Muscle layer of duodenum (tissue), 2 donors: ENCODE data around the gene ZBED4.

Experiments
- H3K27ac ChIP-seq: one replicate; pipeline ENCODE4 v1.7.0; 2013; ENCODE audit warnings: mild to moderate bottlenecking, low read length
- H3K27me3 ChIP-seq: one replicate; pipeline ENCODE4 v1.7.0; 2013; ENCODE audit warnings: low read depth, mild to moderate bottlenecking, control low read depth, low read length
- H3K36me3 ChIP-seq, 2 donors: one replicate each; pipeline ENCODE4 v1.7.0; 2013; ENCODE audit warnings: low read length in 2 of 2, control low read depth in 1 of 2, mild to moderate bottlenecking in 1 of 2; ENCODE audit not compliant: insufficient read depth in 2 of 2, control insufficient read depth in 1 of 2
- H3K4me1 ChIP-seq, 2 donors: one replicate each; pipeline ENCODE4 v1.7.0; 2013; ENCODE audit warnings: low read length in 2 of 2, mild to moderate bottlenecking in 2 of 2, control low read depth in 1 of 2, moderate library complexity in 1 of 2; ENCODE audit not compliant: insufficient read depth in 2 of 2, control insufficient read depth in 1 of 2
- H3K4me3 ChIP-seq, 2 donors: one replicate each; pipeline ENCODE4 v1.7.0; 2013; ENCODE audit warnings: low read length in 2 of 2, low read depth in 1 of 2, mild to moderate bottlenecking in 1 of 2
- H3K9me3 ChIP-seq, 2 donors: one replicate each; pipeline ENCODE4 v1.7.0; 2013; ENCODE audit warnings: low read length in 2 of 2, control low read depth in 1 of 2, mild to moderate bottlenecking in 1 of 2; ENCODE audit not compliant: control insufficient read depth in 1 of 2
- donor health status: healthy.

The ZBED4 gene

GRCh38 chr22:49897015-49897684 lies 43.5 kb downstream of the ZBED4 start:
- H3K27ac ChIP-seq, result no peak overlapping the region

GRCh38 chr22:49899530-49899929 lies 45.9 kb downstream of the ZBED4 start:
- Histone ChIP-seq H3K9me3 (peaks cover 0 to 2% of the 10 kb centered on the region in 2 donors), H3K4me1 (no peaks in the 10 kb centered on the region), H3K36me3 (peaks cover 12 to 29% of the 10 kb centered on the region in 2 donors), H3K27ac (no peak overlapping the region), H3K4me3 (no peak overlapping the region), H3K27me3 (no peaks in the 10 kb centered on the region)

More at GRCh38 chr22:49897015-49897684, 43.5 kb downstream of the ZBED4 start:
- Histone ChIP-seq H3K4me1 (no peaks in the 10 kb centered on the region), H3K36me3 (peaks cover 7 to 15% of the 10 kb centered on the region in 2 donors), H3K9me3 (peaks cover 0 to 2% of the 10 kb centered on the region in 2 donors), H3K4me3 (no peak overlapping the region), H3K27me3 (no peaks in the 10 kb centered on the region)

DNA sequence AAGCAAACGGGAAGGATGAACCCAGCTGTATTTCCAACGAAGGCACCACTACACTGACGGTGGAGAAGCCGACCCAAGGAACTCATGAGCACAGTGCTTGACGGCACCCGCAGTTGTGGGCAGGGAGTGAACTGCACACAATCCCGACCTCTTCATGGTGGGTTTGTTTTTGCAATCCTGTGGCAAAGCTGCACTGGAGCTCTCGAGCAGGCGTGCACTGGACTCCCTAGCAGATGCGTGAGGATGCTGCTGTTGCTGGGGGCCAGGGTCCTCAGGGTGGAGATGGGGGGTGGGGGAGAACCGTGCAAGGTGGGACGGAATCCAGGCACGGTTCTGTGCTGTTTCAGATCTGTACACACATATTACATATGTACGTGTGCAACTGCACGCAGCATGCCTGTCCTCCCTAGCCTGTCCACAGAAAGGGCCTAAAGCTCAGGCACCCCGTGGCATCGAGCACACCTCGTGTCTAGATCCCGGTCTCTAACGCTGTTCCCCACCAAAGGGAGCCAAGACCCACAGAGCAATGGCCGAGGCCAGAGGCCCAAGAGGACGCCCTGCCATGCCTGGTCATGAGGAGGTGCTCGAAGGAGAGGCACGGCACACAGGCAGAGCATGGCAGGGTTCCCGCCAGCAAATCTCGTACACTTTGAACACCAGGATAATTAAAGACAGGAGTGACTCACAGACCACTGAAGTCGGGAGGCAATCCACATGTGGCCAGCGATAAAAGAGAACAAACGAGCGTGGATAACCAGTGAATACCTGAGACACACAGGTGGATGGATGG lies 47.0 kb downstream of the ZBED4 start:
- Histone ChIP-seq H3K27ac (no peak overlapping the region), H3K9me3 (peaks cover 0 to 2% of the 10 kb centered on the region in 2 donors), H3K4me1 (no peaks in the 10 kb centered on the region), H3K4me3 (no peak overlapping the region), H3K27me3 (no peaks in the 10 kb centered on the region), H3K36me3 (peaks cover 12 to 29% of the 10 kb centered on the region in 2 donors)

DNA sequence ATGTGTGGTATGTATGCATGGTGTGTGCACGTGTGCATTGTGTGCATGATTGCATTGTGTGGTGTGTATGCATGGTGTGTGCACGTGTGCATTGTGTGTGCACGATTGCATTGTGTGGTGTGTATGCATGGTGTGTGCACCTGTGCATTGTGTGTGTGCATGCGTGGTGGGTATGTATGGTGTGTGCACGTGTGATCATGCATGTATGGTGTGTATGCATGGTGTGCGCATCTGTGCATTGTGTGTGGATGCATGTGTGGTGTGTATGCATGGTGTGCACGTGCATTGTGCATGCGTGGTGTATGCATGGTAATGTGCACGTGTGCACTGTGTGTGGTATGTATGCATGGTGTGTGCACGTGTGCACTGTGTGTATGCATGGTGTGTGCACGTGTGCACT lies 47.8 kb downstream of the ZBED4 start:
- H3K9me3 ChIP-seq, result peaks cover 0 to 2% of the 10 kb centered on the region in 2 donors
- H3K27ac ChIP-seq, result no peak overlapping the region
- H3K4me1 ChIP-seq, result no peaks in the 10 kb centered on the region
- no peaks in the 10 kb centered on the region for H3K27me3 ChIP-seq
- H3K4me3 ChIP-seq, result no peak overlapping the region
- peaks cover 15 to 37% of the 10 kb centered on the region in 2 donors for H3K36me3 ChIP-seq

DNA sequence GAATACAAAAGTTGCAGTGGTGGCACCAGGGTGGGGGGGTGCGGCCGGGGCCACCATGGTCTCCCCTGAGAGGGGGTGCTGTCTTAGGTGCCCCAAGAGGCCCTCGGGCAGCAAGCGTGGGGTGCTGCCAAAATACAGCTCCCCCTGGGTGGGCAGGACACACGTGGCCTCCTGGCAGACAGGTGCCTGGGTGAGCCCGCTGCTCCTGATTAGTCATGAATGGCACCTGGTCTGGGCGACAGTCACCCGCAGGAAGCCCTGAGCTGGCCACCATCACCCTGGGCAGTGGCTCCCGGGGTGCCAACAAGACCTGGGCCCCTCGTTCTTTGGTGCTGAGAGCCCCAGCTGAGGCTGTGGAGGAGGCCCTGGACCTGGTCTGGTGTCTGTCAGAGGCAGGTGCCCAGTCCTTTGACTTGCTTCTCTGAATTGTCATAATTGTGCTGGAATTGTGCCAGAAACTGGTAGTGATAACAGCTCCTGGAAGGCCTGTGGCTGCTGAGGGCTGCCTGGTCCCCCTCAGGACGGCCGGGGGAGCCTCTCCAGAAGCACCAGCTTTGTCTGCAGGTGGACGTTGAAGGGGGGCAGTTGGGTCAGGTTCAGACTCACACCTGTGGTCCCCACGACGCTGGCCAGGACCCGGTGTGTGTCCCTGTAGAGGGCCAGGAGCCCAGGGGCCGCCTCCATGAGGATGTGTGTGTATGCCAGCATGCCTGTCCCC lies 49.8 kb downstream of the ZBED4 start:
- Histone ChIP-seq H3K27ac (no peak overlapping the region), H3K9me3 (no peaks in the 10 kb centered on the region), H3K4me1 (no peaks in the 10 kb centered on the region), H3K27me3 (no peaks in the 10 kb centered on the region), H3K4me3 (no peak overlapping the region), H3K36me3 (peaks cover 27 to 51% of the 10 kb centered on the region in 2 donors)

GRCh38 chr22:49904040-49904369 lies 50.4 kb downstream of the ZBED4 start:
- H3K27me3 ChIP-seq, result no peaks in the 10 kb centered on the region
- no peaks in the 10 kb centered on the region for H3K4me1 ChIP-seq
- peaks cover 27 to 53% of the 10 kb centered on the region in 2 donors for H3K36me3 ChIP-seq
- no peaks in the 10 kb centered on the region for H3K9me3 ChIP-seq
- no peak overlapping the region for H3K27ac ChIP-seq
- no peak overlapping the region for H3K4me3 ChIP-seq

DNA sequence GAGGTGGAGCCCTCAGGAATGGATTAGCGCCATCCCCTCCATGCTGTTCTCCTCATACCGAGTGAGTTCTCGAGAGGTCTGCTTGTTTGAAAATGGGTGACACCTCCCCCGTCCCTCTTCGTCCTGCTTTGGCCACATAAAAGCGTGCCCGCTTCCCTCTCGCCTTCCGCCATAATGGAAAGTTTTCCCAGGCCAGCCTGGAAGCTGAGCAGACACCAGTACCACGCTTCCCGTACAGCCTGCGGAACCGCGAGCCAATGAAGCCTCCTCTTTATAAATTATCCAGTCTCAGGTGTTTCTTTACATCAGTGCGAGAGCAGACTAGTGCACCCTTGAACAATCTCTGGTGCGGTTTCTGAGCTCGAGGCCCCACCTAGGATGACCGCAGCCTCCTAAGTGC lies 51.8 kb downstream of the ZBED4 start:
- Histone ChIP-seq H3K9me3 (no peaks in the 10 kb centered on the region), H3K4me1 (no peaks in the 10 kb centered on the region), H3K27ac (no peak overlapping the region), H3K27me3 (no peaks in the 10 kb centered on the region), H3K4me3 (no peak overlapping the region), H3K36me3 (peaks cover 27 to 66% of the 10 kb centered on the region in 2 donors)

GRCh38 chr22:49906071-49906798 lies 52.6 kb downstream of the ZBED4 start:
- Histone ChIP-seq H3K9me3 (no peaks in the 10 kb centered on the region), H3K36me3 (peaks cover 26 to 72% of the 10 kb centered on the region in 2 donors), H3K4me3 (no peak overlapping the region), H3K27ac (no peak overlapping the region), H3K27me3 (no peaks in the 10 kb centered on the region), H3K4me1 (no peaks in the 10 kb centered on the region)

- H3K9me3 ChIP-seq, result no peaks in the 10 kb centered on the region
- H3K4me1 ChIP-seq, result no peaks in the 10 kb centered on the region
- no peaks in the 10 kb centered on the region for H3K27me3 ChIP-seq
- no peak overlapping the region for H3K27ac ChIP-seq
- H3K36me3 ChIP-seq, result peaks cover 20 to 73% of the 10 kb centered on the region in 2 donors
- H3K4me3 ChIP-seq, result no peak overlapping the region
Observed at GRCh38 chr22:49906799-49907290, 53.2 kb downstream of the ZBED4 start.

- no peaks in the 10 kb centered on the region for H3K27me3 ChIP-seq
- no peaks in the 10 kb centered on the region for H3K4me1 ChIP-seq
- H3K4me3 ChIP-seq, result no peak overlapping the region
- no peaks in the 10 kb centered on the region for H3K9me3 ChIP-seq
- H3K36me3 ChIP-seq, result peaks cover 19 to 74% of the 10 kb centered on the region in 2 donors
- no peak overlapping the region for H3K27ac ChIP-seq
Observed at GRCh38 chr22:49907807-49908206, 54.2 kb downstream of the ZBED4 start.
